Neural cell (in vitro differentiated cells): ENCODE measurements around the gene ANKS1A. TPM values are rescaled to one million over a fixed set of nuclear protein-coding genes. Genes with fewer than 3 reads are reported as not detected.

Source experiments
- H2AFZ ChIP-seq: fragments of 200-600, 300-800 bp; sonication (generic), shearing (Covaris generic); 2 replicates; pipeline ENCODE4 v1.6.0; 2014; ENCODE audit warnings: low read depth, mild to moderate bottlenecking, antibody characterized with exemption, low read length, moderate library complexity
- H3F3A ChIP-seq: fragments of 200-600 bp; shearing (Covaris generic); 2 replicates; pipeline ENCODE4 v1.6.1; 2016; ENCODE audit warnings: mild to moderate bottlenecking, moderate library complexity, mixed read lengths, antibody characterized with exemption, low read length; ENCODE audit not compliant: insufficient read depth, poor library complexity, severe bottlenecking
- H3K27ac ChIP-seq: fragments of 200-600, 300-800 bp; sonication (generic), shearing (Covaris generic); 2 replicates; pipeline ENCODE4 v1.5.1; 2014; ENCODE audit warnings: mild to moderate bottlenecking, low read length, moderate library complexity
- H3K27me3 ChIP-seq: fragments of 300-800, 200-600 bp; sonication (generic), shearing (Covaris generic); 2 replicates; pipeline ENCODE4 v1.6.0; 2014; ENCODE audit warnings: mild to moderate bottlenecking, low read depth, low read length, moderate library complexity; ENCODE audit not compliant: insufficient read depth
- H3K36me3 ChIP-seq: fragments of 300-800, 200-600 bp; sonication (generic), shearing (Covaris generic); 2 replicates; pipeline ENCODE4 v1.5.1; 2014; ENCODE audit warnings: mild to moderate bottlenecking, antibody characterized with exemption, low read length, moderate library complexity; ENCODE audit not compliant: insufficient read depth
- H3K4me2 ChIP-seq: fragments of 300-800, 200-600 bp; sonication (generic), shearing (Covaris generic); 2 replicates; pipeline ENCODE4 v1.6.0; 2014; ENCODE audit warnings: mild to moderate bottlenecking, low read length
- H3K4me3 ChIP-seq: fragments of 300-800, 200-600 bp; sonication (generic), shearing (Covaris generic); 2 replicates; pipeline ENCODE4 v1.5.1; 2014; ENCODE audit warnings: mild to moderate bottlenecking, low read length, moderate library complexity
- H3K79me2 ChIP-seq: fragments of 200-600 bp; shearing (Covaris generic); replicated peaks from 2 replicates; pipeline ENCODE4 v1.6.0; 2014; ENCODE audit warnings: mild to moderate bottlenecking, low read length, moderate library complexity; ENCODE audit not compliant: insufficient read depth
- H3K9ac ChIP-seq: fragments of 300-800, 200-600 bp; sonication (generic), shearing (Covaris generic); 2 replicates; pipeline ENCODE4 v1.6.1; 2016; ENCODE audit warnings: mild to moderate bottlenecking, low read length, mixed read lengths
- H3K9me2 ChIP-seq: fragments of 200-600 bp; shearing (Covaris generic); 2 replicates; pipeline ENCODE4 v1.6.1; 2016; ENCODE audit warnings: mild to moderate bottlenecking, low read length, mixed read lengths; ENCODE audit not compliant: insufficient read depth
- H3K9me3 ChIP-seq: fragments of 200-600, 300-800 bp; sonication (generic), shearing (Covaris generic); 2 replicates; pipeline ENCODE4 v1.6.1; 2016; ENCODE audit warnings: mild to moderate bottlenecking, mixed run types, low read length, moderate library complexity, mixed read lengths
- H4K20me1 ChIP-seq: fragments of 200-600 bp; shearing (Covaris generic); 2 replicates; pipeline ENCODE4 v1.6.1; 2016; ENCODE audit warnings: mild to moderate bottlenecking, mixed run types; ENCODE audit not compliant: insufficient read depth
- CTCF ChIP-seq: fragments of 450-650 bp; IDR thresholded peaks from 2 replicates; pipeline ENCODE4 v1.5.1; 2014; ENCODE audit warnings: antibody characterized with exemption, mild to moderate bottlenecking, moderate library complexity; ENCODE audit not compliant: poor library complexity, severe bottlenecking
- EP300 ChIP-seq: fragments of 450-650 bp; conservative IDR thresholded peaks from 2 replicates; pipeline ENCODE4 v1.6.1; 2014; ENCODE audit warnings: antibody characterized with exemption, mild to moderate bottlenecking, moderate library complexity; ENCODE audit not compliant: poor library complexity, severe bottlenecking
- EZH2 ChIP-seq: fragments of 200-600, 300-800 bp; shearing (Covaris generic), sonication (generic); IDR thresholded peaks from 2 replicates; pipeline ENCODE4 v1.6.1; 2014; ENCODE audit warnings: antibody characterized with exemption, low read length, borderline replicate concordance, mild to moderate bottlenecking; ENCODE audit not compliant: insufficient read depth, poor library complexity, severe bottlenecking
- MXI1 ChIP-seq: fragments of 450-650 bp; conservative IDR thresholded peaks from 2 replicates; pipeline ENCODE4 v1.6.1; 2014; ENCODE audit warnings: antibody characterized with exemption, mild to moderate bottlenecking; ENCODE audit not compliant: poor library complexity, severe bottlenecking
- POLR2AphosphoS5 ChIP-seq: IDR thresholded peaks from 2 replicates; pipeline ENCODE4 v1.6.1; 2012
- RAD21 ChIP-seq: fragments of 450-650 bp; conservative IDR thresholded peaks from 2 replicates; pipeline ENCODE4 v1.6.1; 2014; ENCODE audit warnings: antibody characterized with exemption, mild to moderate bottlenecking, moderate library complexity
- REST ChIP-seq: IDR thresholded peaks from 2 replicates; pipeline ENCODE4 v1.6.1; 2012; ENCODE audit warnings: borderline replicate concordance
- SMC3 ChIP-seq: fragments of 450-650 bp; conservative IDR thresholded peaks from 2 replicates; pipeline ENCODE4 v1.6.1; 2014; ENCODE audit warnings: antibody characterized with exemption, mild to moderate bottlenecking, moderate library complexity; ENCODE audit not compliant: poor library complexity
- TAF1 ChIP-seq: IDR thresholded peaks from 2 replicates; pipeline ENCODE4 v1.6.1; 2012; ENCODE audit warnings: low read depth
- polyA plus RNA-seq: library from polyadenylated mRNA; depleted of rRNA; stranded (reverse); fragments of >200 nt; gene quantifications from 2 replicates; pipeline ENCODE4 v1.2.3, GENCODE V29; 2014

Gene ANKS1A
- polyA plus RNA-seq, 1 donor from 2014 or later = 22.6 TPM

- Histone ChIP-seq H3K36me3 (no peaks in the 10 kb centered on the region), H3K79me2 (no peaks in the 10 kb centered on the region), H3K27me3 (no peaks in the 10 kb centered on the region), H3K4me3 (no peak overlapping the region), H3F3A (no peaks in the 10 kb centered on the region), H3K4me2 (no peak overlapping the region), H2AFZ (no peak overlapping the region), H3K9me2 (no peaks in the 10 kb centered on the region), H4K20me1 (no peaks in the 10 kb centered on the region), H3K9ac (no peak overlapping the region), H3K9me3 (no peaks in the 10 kb centered on the region), H3K27ac (no peak overlapping the region)
- TF ChIP-seq SMC3 = no peak
- TF ChIP-seq TAF1 = no peak
- no peak for TF ChIP-seq EZH2
- TF ChIP-seq POLR2AphosphoS5 = no peak
- no peak for TF ChIP-seq EP300
- no peak for TF ChIP-seq RAD21
- no peak for TF ChIP-seq CTCF
- TF ChIP-seq REST = no peak
- no peak for TF ChIP-seq MXI1
These were observed 239.0 kb downstream of the ANKS1A start for GRCh38 chr6:35128042-35128441.

GRCh38 chr6:35128496-35128895, 239.4 kb downstream of the ANKS1A start:
- no peaks in the 10 kb centered on the region for H3K9me3 ChIP-seq
- no peak overlapping the region for H3K27ac ChIP-seq
- TF ChIP-seq POLR2AphosphoS5 (no peak), CTCF (no peak), REST (no peak), RAD21 (no peak)
- no peaks in the 10 kb centered on the region for H3K36me3 ChIP-seq
- H3K4me2 ChIP-seq = no peak overlapping the region
- no peaks in the 10 kb centered on the region for H4K20me1 ChIP-seq
- no peaks in the 10 kb centered on the region for H3K9me2 ChIP-seq
- no peak overlapping the region for H3K9ac ChIP-seq
- no peak overlapping the region for H2AFZ ChIP-seq
- no peaks in the 10 kb centered on the region for H3F3A ChIP-seq
- no peaks in the 10 kb centered on the region for H3K27me3 ChIP-seq
- no peaks in the 10 kb centered on the region for H3K79me2 ChIP-seq
- H3K4me3 ChIP-seq = no peak overlapping the region
